ENCODE results near the gene TECTA.
"Not testable (repeated sequence)": the region's sequence is repeated elsewhere in the genome, so short reads cannot be mapped to it uniquely, and the experiment has no call there.

Gene TECTA

GRCh38 chr11:121237686-121238658 lies 136.9 kb downstream of the TECTA start:
- no peak overlapping the region for H3K27ac Mint-ChIP-seq
- H3K36me3 Mint-ChIP-seq = peaks cover 3% of the 10 kb centered on the region
- H3K27me3 Mint-ChIP-seq = peaks cover 12% of the 10 kb centered on the region
- no peaks in the 10 kb centered on the region for H3K4me1 Mint-ChIP-seq (ENCODE audit: low read depth)
- H3K4me3 Mint-ChIP-seq = no peak overlapping the region
- H3K9me3 Mint-ChIP-seq (ENCODE audit: low read depth) = no peaks in the 10 kb centered on the region

- Mint-ChIP-seq H3K4me3 (no peak overlapping the region), H3K27ac (no peak overlapping the region), H3K27me3 (peaks cover 12% of the 10 kb centered on the region), H3K4me1 (ENCODE audit: low read depth) (no peaks in the 10 kb centered on the region), H3K9me3 (ENCODE audit: low read depth) (no peaks in the 10 kb centered on the region), H3K36me3 (peaks cover 3% of the 10 kb centered on the region)
Observed at GRCh38 chr11:121238956-121239355, 137.9 kb downstream of the TECTA start.

GRCh38 chr11:121240001-121240400 lies 139.0 kb downstream of the TECTA start:
- H3K4me3 Mint-ChIP-seq; H3K9me3 Mint-ChIP-seq (ENCODE audit: low read depth); H3K4me1 Mint-ChIP-seq (ENCODE audit: low read depth); H3K27ac Mint-ChIP-seq; H3K27me3 Mint-ChIP-seq; H3K36me3 Mint-ChIP-seq: not testable (repeated sequence)

- peaks cover 6% of the 10 kb centered on the region for H3K27me3 Mint-ChIP-seq
- H3K4me3 Mint-ChIP-seq = no peak overlapping the region
- H3K9me3 Mint-ChIP-seq (ENCODE audit: low read depth) = no peaks in the 10 kb centered on the region
- H3K27ac Mint-ChIP-seq = no peak overlapping the region
- H3K36me3 Mint-ChIP-seq = peaks cover 3% of the 10 kb centered on the region
- no peaks in the 10 kb centered on the region for H3K4me1 Mint-ChIP-seq (ENCODE audit: low read depth)
Observed at GRCh38 chr11:121240650-121241303, 139.7 kb downstream of the TECTA start.

Data from activated naive CD8-positive, alpha-beta T cell (primary cell).